B cell (primary cell): ENCODE measurements around the gene ZER1.

Experiments used
- CTCF ChIP-seq: fragments of 200-600 bp; IDR thresholded peaks from one replicate; pipeline ENCODE4 v1.8.0; 2022; ENCODE audit warnings: antibody characterized with exemption, mild to moderate bottlenecking
- EZH2 ChIP-seq: IDR thresholded peaks from 2 replicates; pipeline ENCODE4 v1.6.1; 2012; ENCODE audit warnings: borderline replicate concordance, low read depth, mild to moderate bottlenecking, moderate library complexity, low read length; ENCODE audit not compliant: insufficient read depth, poor library complexity, severe bottlenecking

- no peak for TF ChIP-seq CTCF
- TF ChIP-seq EZH2 = no peak
Measured at GRCh38 chr9:128684325-128685199, 87.2 kb downstream of the ZER1 start.
